GM18517 (cell line): Measurements from ENCODE around the gene KIF4A.

Source experiments
- ATAC-seq: cut with Tn5 transposase; IDR thresholded peaks from one replicate; pipeline ENCODE4 v1.9.1; 2021; ENCODE audit warnings: mild to moderate bottlenecking, moderate library complexity; ENCODE audit not compliant: unreplicated experiment

Gene KIF4A

GRCh38 chrX:70434914-70435586 lies 145.1 kb downstream of the KIF4A start:
- ATAC-seq = no peak

DNA sequence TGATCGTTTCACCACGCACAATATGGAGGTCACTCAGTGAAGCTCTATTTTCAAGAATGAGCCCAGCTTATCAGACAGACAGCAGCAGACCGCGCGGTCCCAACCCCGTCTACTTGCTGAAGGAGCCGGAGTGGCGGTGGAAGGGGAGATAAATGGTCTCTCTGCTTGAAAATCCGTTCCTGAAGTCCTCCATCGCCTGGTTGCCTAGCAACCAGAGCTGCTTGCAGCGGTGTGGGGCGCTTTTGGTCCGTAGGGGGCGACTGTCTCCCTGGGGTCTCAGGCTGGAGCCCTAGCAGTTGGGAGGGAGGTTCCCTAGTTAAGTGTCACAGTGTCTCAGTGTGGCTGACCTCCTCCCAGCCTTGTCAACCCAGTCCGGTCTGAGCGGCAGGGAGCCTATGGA lies 146.4 kb downstream of the KIF4A start:
- no peak for ATAC-seq

- no peak for ATAC-seq
Measured at GRCh38 chrX:70437011-70437410, 147.1 kb downstream of the KIF4A start.

DNA sequence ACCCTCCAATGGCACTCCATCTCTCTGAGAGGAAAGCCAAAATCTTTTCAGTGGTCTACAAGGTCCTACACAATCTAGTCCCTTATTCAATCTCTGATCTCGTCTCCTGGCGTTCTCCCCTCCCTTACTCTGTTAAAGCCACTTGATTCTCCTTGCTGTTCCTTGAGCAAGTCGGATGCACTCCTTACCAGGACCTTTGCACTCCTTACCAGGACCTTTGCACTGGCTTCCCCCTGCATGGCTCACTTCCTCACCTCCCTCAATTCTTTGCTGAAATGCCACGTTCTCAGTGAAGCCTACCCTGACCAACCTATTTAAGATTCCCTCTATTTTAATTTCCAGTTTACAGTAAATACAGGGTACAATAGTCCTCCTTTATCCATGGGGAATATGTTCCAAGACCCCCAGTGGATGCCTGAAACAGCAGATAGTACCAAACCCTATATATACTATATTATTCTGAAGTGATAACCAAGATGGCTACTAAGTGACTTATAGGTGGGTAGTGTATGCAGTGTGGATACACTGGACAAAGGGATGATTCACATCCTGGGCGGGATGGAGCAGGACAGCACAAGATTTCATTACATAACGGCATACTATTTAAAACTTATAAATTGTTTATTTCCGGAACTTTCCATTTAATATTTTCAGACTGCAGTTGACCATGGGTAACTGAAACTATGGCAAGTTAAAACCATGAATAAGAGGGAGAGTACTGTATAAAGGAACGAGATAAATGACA lies 148.2 kb downstream of the KIF4A start:
- no peak for ATAC-seq

- no peak for ATAC-seq
Measured at GRCh38 chrX:70439016-70439415, 149.1 kb downstream of the KIF4A start.

DNA sequence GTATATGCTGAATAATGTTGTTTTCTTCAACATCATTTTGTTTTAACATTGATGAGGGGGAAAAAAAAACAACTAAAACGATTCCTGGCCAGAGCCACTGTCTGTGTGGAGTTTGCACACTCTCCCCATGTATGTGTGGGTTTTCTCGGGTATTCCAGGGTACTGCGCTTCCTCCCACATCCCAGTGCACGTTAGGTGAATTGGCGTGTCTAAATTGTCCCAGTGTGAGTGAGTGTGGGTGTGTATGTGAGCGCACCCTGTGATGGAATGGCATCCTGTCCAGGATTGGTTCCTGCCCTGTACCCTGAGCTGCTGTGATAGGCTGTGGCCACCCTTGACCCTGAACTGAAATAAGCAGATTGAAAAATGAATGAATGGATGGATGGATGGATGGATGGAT lies 152.3 kb downstream of the KIF4A start:
- ATAC-seq = no peak

- no peak for ATAC-seq
Measured at GRCh38 chrX:70444326-70444945, 154.5 kb downstream of the KIF4A start, which contains the start of gene DLG3. Gene DLG3 (plus strand): TSS chrX:70444835. CDS start chrX:70445202, 367 bp downstream.

GRCh38 chrX:70444946-70445656 lies 155.2 kb downstream of the KIF4A start:
- ATAC-seq = no peak

- ATAC-seq = no peak
Measured at GRCh38 chrX:70445951-70446350, 156.0 kb downstream of the KIF4A start.

DNA sequence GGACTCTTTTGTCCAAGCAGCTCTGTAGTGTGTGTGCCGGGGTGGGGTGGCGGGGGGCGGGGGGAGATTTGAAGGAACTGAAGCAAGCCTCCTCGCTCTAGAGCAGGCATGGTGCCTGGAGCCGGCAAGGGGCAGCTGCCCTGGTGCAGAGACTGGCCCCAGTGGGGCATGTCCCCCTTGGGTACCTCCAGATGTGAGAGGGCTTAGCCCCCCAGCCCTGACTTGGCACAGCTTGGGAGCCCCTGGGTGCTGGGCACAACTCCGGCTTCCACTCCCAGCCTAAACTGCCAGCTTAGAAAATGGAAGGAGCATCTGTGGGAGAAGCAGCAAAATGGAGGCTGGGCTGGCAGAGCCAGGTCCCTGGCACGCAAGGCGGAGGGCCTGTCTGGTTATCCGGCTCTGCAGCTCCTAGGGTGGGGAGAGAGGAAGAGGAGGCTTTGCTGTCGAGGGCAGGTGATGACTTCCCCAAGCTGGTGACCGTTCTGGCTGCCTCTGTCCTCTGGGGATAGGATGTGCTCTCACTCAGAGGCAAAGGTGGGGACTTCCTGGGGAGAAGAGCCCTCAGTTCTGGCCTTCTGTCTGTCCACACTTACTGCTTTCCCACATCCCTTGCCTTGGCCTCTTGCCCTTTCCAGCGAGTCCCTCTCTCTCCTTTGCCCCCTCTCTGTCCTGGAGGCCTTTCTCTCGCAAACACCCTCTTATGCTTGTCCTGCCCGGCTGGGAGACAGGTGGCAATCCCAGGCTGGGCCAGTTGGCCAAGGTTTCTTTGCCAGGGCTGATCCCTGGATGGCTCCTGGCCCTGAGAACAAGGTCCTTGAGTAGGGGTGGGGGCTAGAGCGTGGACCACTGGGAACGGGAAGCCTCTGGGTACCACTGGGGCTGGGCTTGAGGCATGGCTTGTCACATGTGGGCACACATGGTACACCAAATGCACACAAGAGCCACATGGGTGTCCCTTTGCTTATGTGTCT lies 156.8 kb downstream of the KIF4A start:
- no peak for ATAC-seq

DNA sequence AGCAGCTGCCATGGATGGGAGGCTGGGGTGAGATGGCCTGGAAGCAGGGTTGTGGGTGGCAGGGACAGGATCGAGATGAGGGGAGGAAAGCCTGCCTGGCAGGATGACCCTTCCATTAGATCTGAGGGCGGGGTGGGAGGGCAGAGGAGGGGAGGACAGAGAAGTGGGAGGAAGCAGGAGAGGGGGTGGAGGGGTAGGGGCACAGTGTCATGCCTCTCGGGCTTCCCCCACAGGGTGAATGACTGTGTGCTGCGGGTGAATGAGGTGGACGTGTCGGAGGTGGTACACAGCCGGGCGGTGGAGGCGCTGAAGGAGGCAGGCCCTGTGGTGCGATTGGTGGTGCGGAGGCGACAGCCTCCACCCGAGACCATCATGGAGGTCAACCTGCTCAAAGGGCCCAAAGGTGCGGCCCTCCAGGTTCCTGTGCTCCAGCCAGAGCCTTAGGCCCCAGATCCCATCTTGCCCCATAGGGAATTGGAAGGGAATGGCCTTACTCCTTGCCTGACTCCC lies 159.6 kb downstream of the KIF4A start:
- no peak for ATAC-seq

- no peak for ATAC-seq
Measured at GRCh38 chrX:70452143-70452733, 162.3 kb downstream of the KIF4A start.

DNA sequence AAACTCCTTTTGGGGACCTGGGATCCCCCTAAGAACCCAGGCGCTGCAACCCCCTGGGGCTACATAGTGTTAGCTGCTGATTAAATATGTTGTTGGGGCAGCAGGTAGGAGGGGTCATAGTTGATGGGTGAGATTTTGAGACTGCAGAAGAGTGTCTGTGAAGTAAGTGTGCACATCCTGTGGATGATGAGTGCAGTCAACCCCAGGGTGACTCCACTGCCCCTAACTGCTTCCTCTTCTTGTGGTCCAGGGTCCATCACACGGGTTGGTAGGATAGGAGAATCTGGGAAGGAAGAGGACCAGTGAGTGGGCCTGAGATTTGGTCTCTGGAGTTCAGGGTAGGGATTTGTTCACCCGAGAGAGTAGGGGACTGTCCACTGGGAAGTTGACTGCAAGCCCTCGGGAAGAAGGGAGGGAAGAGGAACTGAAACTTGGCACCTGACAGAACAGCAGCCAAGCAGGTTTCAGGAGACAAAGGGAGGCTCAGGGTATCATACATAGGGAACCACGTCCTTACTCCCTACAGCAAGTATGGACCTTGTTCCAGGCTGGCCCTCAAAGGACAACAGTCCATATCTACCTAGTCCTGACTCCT lies 163.2 kb downstream of the KIF4A start:
- ATAC-seq = no peak

GRCh38 chrX:70454441-70455365 lies 164.8 kb downstream of the KIF4A start:
- peak; percentile 45 for ATAC-seq

- no peak for ATAC-seq
Measured at GRCh38 chrX:70455366-70456202, 165.7 kb downstream of the KIF4A start.

GRCh38 chrX:70456256-70456655 lies 166.4 kb downstream of the KIF4A start:
- no peak for ATAC-seq

- ATAC-seq = no peak
Measured at GRCh38 chrX:70461026-70461425, 171.1 kb downstream of the KIF4A start.
